ENCODE data around the gene IL17RC.
"Not testable (repeated sequence)": the region's sequence is repeated elsewhere in the genome, so short reads cannot be mapped to it uniquely, and the experiment has no call there.

Gene IL17RC

GRCh38 chr3:9916734-9917680, at the start of gene IL17RC:
Gene IL17RC, plus strand, starts transcription at chr3:9917098. Its CDS starts 218 bp downstream, at chr3:9917316.
- DNase-seq (ENCODE audit: low spot score), result peak; percentile 97

GRCh38 chr3:9867106-9867505, 49.8 kb upstream of the IL17RC start:
- DNase-seq (ENCODE audit: low spot score), result no peak

GRCh38 chr3:9869955-9870354, 46.9 kb upstream of the IL17RC start:
- DNase-seq (ENCODE audit: low spot score), result no peak

- peak; percentile 45 for DNase-seq (ENCODE audit: low spot score)
Observed at GRCh38 chr3:9870978-9871377, 45.9 kb upstream of the IL17RC start.

GRCh38 chr3:9872067-9872466, 44.8 kb upstream of the IL17RC start:
- peak; percentile 36 for DNase-seq (ENCODE audit: low spot score)

GRCh38 chr3:9875448-9875847, 41.5 kb upstream of the IL17RC start:
- DNase-seq (ENCODE audit: low spot score), result no peak

GRCh38 chr3:9876255-9876654, 40.6 kb upstream of the IL17RC start:
- DNase-seq (ENCODE audit: low spot score), result not testable (repeated sequence)

- no peak for DNase-seq (ENCODE audit: low spot score)
Observed at GRCh38 chr3:9876991-9877390, 39.9 kb upstream of the IL17RC start.

GRCh38 chr3:9878700-9879099, 38.2 kb upstream of the IL17RC start:
- DNase-seq (ENCODE audit: low spot score), result no peak

- DNase-seq (ENCODE audit: low spot score), result no peak
Observed at GRCh38 chr3:9879830-9880549, 36.9 kb upstream of the IL17RC start, which contains the start of gene CIDEC. Gene CIDEC, minus strand, starts transcription at chr3:9880253. Its CDS starts 1,767 bp downstream, at chr3:9878486.

GRCh38 chr3:9881441-9881840, 35.5 kb upstream of the IL17RC start:
- no peak for DNase-seq (ENCODE audit: low spot score)

- DNase-seq (ENCODE audit: low spot score), result peak; percentile 17
Observed at GRCh38 chr3:9883706-9884554, 33.0 kb upstream of the IL17RC start.

GRCh38 chr3:9884555-9885165, 32.2 kb upstream of the IL17RC start:
- DNase-seq (ENCODE audit: low spot score), result peak; percentile 86

- DNase-seq (ENCODE audit: low spot score), result no peak
Observed at GRCh38 chr3:9886328-9886727, 30.6 kb upstream of the IL17RC start.

GRCh38 chr3:9887480-9887879, 29.4 kb upstream of the IL17RC start:
- DNase-seq (ENCODE audit: low spot score), result no peak

GRCh38 chr3:9888540-9888939, 28.4 kb upstream of the IL17RC start:
- DNase-seq (ENCODE audit: low spot score), result no peak

GRCh38 chr3:9889405-9889804, 27.5 kb upstream of the IL17RC start:
- DNase-seq (ENCODE audit: low spot score), result no peak

- DNase-seq (ENCODE audit: low spot score), result peak; percentile 89
Observed at GRCh38 chr3:9890249-9891071, 26.4 kb upstream of the IL17RC start, which contains the start of gene JAGN1. Gene JAGN1, plus strand, starts transcription at chr3:9890610. Its CDS starts 113 bp downstream, at chr3:9890723.

GRCh38 chr3:9891072-9891622, 25.8 kb upstream of the IL17RC start:
- DNase-seq (ENCODE audit: low spot score), result no peak

GRCh38 chr3:9893739-9894138, 23.2 kb upstream of the IL17RC start:
- no peak for DNase-seq (ENCODE audit: low spot score)
